Spleen (tissue), 11 donors: ENCODE data around the gene RFX4. TPM values are rescaled to one million over a fixed set of nuclear protein-coding genes. Genes with fewer than 3 reads are reported as not detected.

Source experiments
- DNase-seq: peaks from one replicate; pipeline ENCODE4 v3.0.0-alpha.2; 2020
- H3K27ac ChIP-seq, 8 donors: fragments of 200-600 bp; sonication (generic) in 7 of 8; 1 replicate in 4 of 8; 2 replicates in 4 of 8; pipeline versions ENCODE4 v1.5.0 to v1.8.0; 2016 to 2021; ENCODE audit warnings: inconsistent platforms in 4 of 8, mild to moderate bottlenecking in 4 of 8, moderate library complexity in 1 of 8
- H3K27me3 ChIP-seq, 7 donors: fragments of 200-600 bp; sonication (generic) in 6 of 7; replicated peaks in 1 of 7; 1 replicate in 4 of 7; 2 replicates in 3 of 7; pipeline versions ENCODE4 v1.5.0 to v1.8.0; 2016 to 2021; ENCODE audit warnings: inconsistent platforms in 3 of 7, mild to moderate bottlenecking in 1 of 7
- H3K36me3 ChIP-seq, 6 donors: fragments of 200-600 bp; sonication (generic) in 5 of 6; 1 replicate in 4 of 6; 2 replicates in 2 of 6; pipeline versions ENCODE4 v1.5.0 to v1.8.0; 2016 to 2021; ENCODE audit warnings: inconsistent platforms in 2 of 6
- H3K4me1 ChIP-seq, 6 donors: fragments of 200-600 bp; sonication (generic) in 5 of 6; 1 replicate in 3 of 6; 2 replicates in 3 of 6; pipeline versions ENCODE4 v1.5.0 to v1.8.0; 2016 to 2021; ENCODE audit warnings: inconsistent platforms in 3 of 6
- H3K4me3 ChIP-seq, 8 donors: fragments of 200-600 bp; sonication (generic) in 7 of 8; 1 replicate in 4 of 8; 2 replicates in 4 of 8; pipeline versions ENCODE4 v1.5.0 to v1.8.0; 2016 to 2021; ENCODE audit warnings: inconsistent platforms in 4 of 8, mild to moderate bottlenecking in 4 of 8, moderate library complexity in 2 of 8
- H3K9me3 ChIP-seq, 8 donors: fragments of 200-600 bp; sonication (generic) in 7 of 8; 1 replicate in 4 of 8; 2 replicates in 4 of 8; pipeline versions ENCODE4 v1.5.0 to v1.8.0; 2016 to 2021; ENCODE audit warnings: inconsistent platforms in 4 of 8
- POLR2A ChIP-seq, 3 donors: fragments of 450-650 bp; IDR thresholded peaks; one replicate each; pipeline ENCODE4 v1.5.1; 2017; ENCODE audit warnings: antibody characterized with exemption in 3 of 3, mild to moderate bottlenecking in 1 of 3
- POLR2AphosphoS5 ChIP-seq, 3 donors: sonication (generic); formaldehyde crosslinking; IDR thresholded peaks; one replicate each; pipeline ENCODE4 v1.5.1; 2017; ENCODE audit warnings: antibody characterized with exemption in 3 of 3
- WGBS, 5 donors: extraction: QIAGEN DNeasy Blood & Tissue Kit in 3 of 5; methylation state at CpG; one replicate each; pipeline versions ENCODE4 v1.1.5 to v1.1.7; 2013 to 2018; 5-methylcytosine and 5-hydroxymethylcytosine counted together
- intact Hi-C: fragments of 100-400 bp; cut with DNase I; formaldehyde crosslinking; loops from one replicate; pipeline ENCODE4 v1.15.0; 2023; ENCODE audit warnings: low total_unique reads
- polyA plus RNA-seq, 3 donors: library from polyadenylated mRNA; stranded (reverse); fragments of 200-250 nt; gene quantifications; one replicate each; pipeline ENCODE4 v1.2.1, GENCODE V29; 2013
- total RNA-seq, 7 donors: library from RNA; depleted of rRNA in 3 of 7; stranded (reverse); fragments of >200 nt in 3 of 7; fragmentation: NEBNext Ultra II Directional in 4 of 7; extraction: Animal tissue kit (Norgen Biotek cat#: 25700) in 4 of 7; gene quantifications; one replicate each; pipeline versions ENCODE4 v1.1.0 to v1.2.1, GENCODE V29; 2016 to 2021
- TF ChIP-seq, protein P1 (sequence below), 11 experiments: fragments of 200-600 bp in 7 of 11; fragments of 450-650 bp in 4 of 11; sonication (generic) in 4 of 11; IDR thresholded peaks in 8 of 11; conservative IDR thresholded peaks in 3 of 11; 1 replicate in 7 of 11; 2 replicates in 4 of 11; pipeline versions ENCODE4 v1.4.0 to v1.8.0; 2016 to 2021; ENCODE audit warnings: antibody characterized with exemption in 11 of 11, inconsistent platforms in 4 of 11, mild to moderate bottlenecking in 1 of 11
- donor health status: healthy with polysubstance abuse.
- donor health status: DM: no; HTN: no; CAD: no; lungs with moderate emphysema.
- donor health status: DM: no; HTN: no; CAD: no.
- donor health status: Bipolar disorder and iron deficiency.
- donor health status: healthy.
- donor health status: DM: no; HTN: no; CAD: no.
- donor health status: DM: yes; HTN: yes; CAD: no.

The RFX4 gene
- total and polyA plus RNA-seq, 10 donors = not detected

GRCh38 chr12:106696681-106697417 is 114.0 kb downstream of the RFX4 start:
- H3K9me3 ChIP-seq = peaks cover 0 to 42% (median 27%) of the 10 kb centered on the region in 8 donors
- WGBS, 5 donors = 72 to 92% (median 86%) methylated on average over 4 of the region's 4 CpGs
- no peaks in the 10 kb centered on the region for H3K36me3 ChIP-seq
- no peaks in the 10 kb centered on the region for H3K4me1 ChIP-seq
- intact Hi-C loops = no loop called here
- TF ChIP-seq, protein P1, sequence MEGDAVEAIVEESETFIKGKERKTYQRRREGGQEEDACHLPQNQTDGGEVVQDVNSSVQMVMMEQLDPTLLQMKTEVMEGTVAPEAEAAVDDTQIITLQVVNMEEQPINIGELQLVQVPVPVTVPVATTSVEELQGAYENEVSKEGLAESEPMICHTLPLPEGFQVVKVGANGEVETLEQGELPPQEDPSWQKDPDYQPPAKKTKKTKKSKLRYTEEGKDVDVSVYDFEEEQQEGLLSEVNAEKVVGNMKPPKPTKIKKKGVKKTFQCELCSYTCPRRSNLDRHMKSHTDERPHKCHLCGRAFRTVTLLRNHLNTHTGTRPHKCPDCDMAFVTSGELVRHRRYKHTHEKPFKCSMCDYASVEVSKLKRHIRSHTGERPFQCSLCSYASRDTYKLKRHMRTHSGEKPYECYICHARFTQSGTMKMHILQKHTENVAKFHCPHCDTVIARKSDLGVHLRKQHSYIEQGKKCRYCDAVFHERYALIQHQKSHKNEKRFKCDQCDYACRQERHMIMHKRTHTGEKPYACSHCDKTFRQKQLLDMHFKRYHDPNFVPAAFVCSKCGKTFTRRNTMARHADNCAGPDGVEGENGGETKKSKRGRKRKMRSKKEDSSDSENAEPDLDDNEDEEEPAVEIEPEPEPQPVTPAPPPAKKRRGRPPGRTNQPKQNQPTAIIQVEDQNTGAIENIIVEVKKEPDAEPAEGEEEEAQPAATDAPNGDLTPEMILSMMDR (IDR thresholded peaks at IDR 0.05 in 8 of 11, conservative IDR thresholded peaks at IDR 0.05 in 3 of 11) = no peak
- no peak for TF ChIP-seq POLR2A (IDR thresholded peaks at IDR 0.05)
- no peak for TF ChIP-seq POLR2AphosphoS5 (IDR thresholded peaks at IDR 0.05)
- no peak overlapping the region for H3K4me3 ChIP-seq
- no peaks in the 10 kb centered on the region for H3K27me3 ChIP-seq
- no peak overlapping the region for H3K27ac ChIP-seq
- no peak for DNase-seq

GRCh38 chr12:106704081-106704480 is 121.3 kb downstream of the RFX4 start:
- Histone ChIP-seq H3K36me3 (no peaks in the 10 kb centered on the region), H3K9me3 (peaks cover 0 to 38% (median 25%) of the 10 kb centered on the region in 8 donors), H3K4me3 (no peak overlapping the region), H3K4me1 (no peaks in the 10 kb centered on the region), H3K27me3 (no peaks in the 10 kb centered on the region), H3K27ac (no peak overlapping the region)
- intact Hi-C loops = no loop called here
- 30 to 57% (median 35%) methylated on average over 3 of the region's 3 CpGs for WGBS, 5 donors
- no peak for TF ChIP-seq POLR2AphosphoS5 (IDR thresholded peaks at IDR 0.05)
- TF ChIP-seq, protein P1 (IDR thresholded peaks at IDR 0.05 in 8 of 11, conservative IDR thresholded peaks at IDR 0.05 in 3 of 11) = no peak
- DNase-seq = no peak

GRCh38 chr12:106705971-106706370 is 123.2 kb downstream of the RFX4 start:
- H3K4me3 ChIP-seq = no peak overlapping the region
- DNase-seq = no peak
- peaks cover 0 to 13% (median 0%) of the 10 kb centered on the region in 7 donors for H3K27me3 ChIP-seq
- no peaks in the 10 kb centered on the region for H3K4me1 ChIP-seq
- 82 to 90% (median 87%) methylated on average over 5 of the region's 5 CpGs for WGBS, 5 donors
- H3K27ac ChIP-seq = no peak overlapping the region
- H3K36me3 ChIP-seq = no peaks in the 10 kb centered on the region
- TF ChIP-seq POLR2A (IDR thresholded peaks at IDR 0.05) = no peak
- TF ChIP-seq POLR2AphosphoS5 (IDR thresholded peaks at IDR 0.05) = no peak
- TF ChIP-seq, protein P1 (IDR thresholded peaks at IDR 0.05 in 8 of 11, conservative IDR thresholded peaks at IDR 0.05 in 3 of 11) = no peak
- H3K9me3 ChIP-seq = peaks cover 0 to 21% (median 17%) of the 10 kb centered on the region in 8 donors
- intact Hi-C loops = no loop called here

GRCh38 chr12:106709068-106709511 is 126.3 kb downstream of the RFX4 start:
- intact Hi-C loops = no loop called here
- WGBS, 5 donors = 78 to 87% (median 81%) methylated on average over 8 of the region's 8 CpGs
- DNase-seq = no peak
- no peaks in the 10 kb centered on the region for H3K4me1 ChIP-seq
- H3K27me3 ChIP-seq = peaks cover 0 to 18% (median 0%) of the 10 kb centered on the region in 7 donors
- H3K9me3 ChIP-seq = no peaks in the 10 kb centered on the region
- no peak for TF ChIP-seq POLR2AphosphoS5 (IDR thresholded peaks at IDR 0.05)
- TF ChIP-seq, protein P1 (IDR thresholded peaks at IDR 0.05 in 8 of 11, conservative IDR thresholded peaks at IDR 0.05 in 3 of 11) = no peak
- no peak for TF ChIP-seq POLR2A (IDR thresholded peaks at IDR 0.05)
- no peak overlapping the region for H3K27ac ChIP-seq
- H3K4me3 ChIP-seq = no peak overlapping the region
- H3K36me3 ChIP-seq = no peaks in the 10 kb centered on the region
